ENCODE results near the gene PPM1N. TPM values are rescaled to one million over a fixed set of nuclear protein-coding genes. Genes with fewer than 3 reads are reported as not detected.

Gene PPM1N
- polyA plus RNA-seq, 1 experiment: 1.2 TPM

- Histone ChIP-seq H3K4me3 (ENCODE audit: low read depth, low read length) (no peak overlapping the region), H3K36me3 (ENCODE audit: control insufficient read depth, insufficient read depth, low read length) (peaks cover 25% of the 10 kb centered on the region), H3K27me3 (ENCODE audit: control insufficient read depth, insufficient read depth, low read length) (no peaks in the 10 kb centered on the region)
- ChIA-PET CTCF (interaction anchor here (1.2 to 1.6 kb wide), 2 partner anchors 12 to 30 kb away, joined by 3 to 4 read pairs; no protein-coding TSS in a partner anchor), POLR2A (no interaction called here)
- TF ChIP-seq CTCF (IDR thresholded peaks at IDR 0.05; ENCODE audit: insufficient read depth, low read depth, low read length): no peak
- no peak for DNase-seq (ENCODE audit: low read depth)
Measured at GRCh38 chr19:45528149-45528743, 30.0 kb downstream of the PPM1N start.

GRCh38 chr19:45528744-45529419 lies 30.6 kb downstream of the PPM1N start:
- ChIA-PET CTCF (interaction anchor here (1.2 to 1.6 kb wide), 2 partner anchors 13 to 30 kb away, joined by 3 to 4 read pairs; no protein-coding TSS in a partner anchor), POLR2A (no interaction called here)
- no peaks in the 10 kb centered on the region for H3K27me3 ChIP-seq (ENCODE audit: control insufficient read depth, insufficient read depth, low read length)
- TF ChIP-seq CTCF (IDR thresholded peaks at IDR 0.05; ENCODE audit: insufficient read depth, low read depth, low read length): no peak
- no peak overlapping the region for H3K4me3 ChIP-seq (ENCODE audit: low read depth, low read length)
- peaks cover 25% of the 10 kb centered on the region for H3K36me3 ChIP-seq (ENCODE audit: control insufficient read depth, insufficient read depth, low read length)
- no peak for DNase-seq (ENCODE audit: low read depth)

GRCh38 chr19:45529420-45529785 lies 31.2 kb downstream of the PPM1N start:
- ChIA-PET POLR2A (no interaction called here), CTCF (interaction anchor here (0.6 kb wide), 1 partner anchor 151 kb away, joined by 4 read pairs; no protein-coding TSS in a partner anchor)
- H3K4me3 ChIP-seq (ENCODE audit: low read depth, low read length): no peak overlapping the region
- no peak for TF ChIP-seq CTCF (IDR thresholded peaks at IDR 0.05; ENCODE audit: insufficient read depth, low read depth, low read length)
- H3K27me3 ChIP-seq (ENCODE audit: control insufficient read depth, insufficient read depth, low read length): no peaks in the 10 kb centered on the region
- peaks cover 20% of the 10 kb centered on the region for H3K36me3 ChIP-seq (ENCODE audit: control insufficient read depth, insufficient read depth, low read length)
- no peak for DNase-seq (ENCODE audit: low read depth)

- POLR2A ChIA-PET: no interaction called here
- CTCF ChIA-PET: interaction anchor here (0.8 to 1.4 kb wide), 2 partner anchors 32 to 111 kb away, joined by 3 to 4 read pairs; no protein-coding TSS in a partner anchor
- DNase-seq (ENCODE audit: low read depth): no peak
- Histone ChIP-seq H3K36me3 (ENCODE audit: control insufficient read depth, insufficient read depth, low read length) (peaks cover 9% of the 10 kb centered on the region), H3K4me3 (ENCODE audit: low read depth, low read length) (no peak overlapping the region), H3K27me3 (ENCODE audit: control insufficient read depth, insufficient read depth, low read length) (no peaks in the 10 kb centered on the region)
- no peak for TF ChIP-seq CTCF (IDR thresholded peaks at IDR 0.05; ENCODE audit: insufficient read depth, low read depth, low read length)
Measured at GRCh38 chr19:45531349-45531748, 33.1 kb downstream of the PPM1N start.

GRCh38 chr19:45539459-45539858 lies 41.2 kb downstream of the PPM1N start:
- H3K4me3 ChIP-seq (ENCODE audit: low read depth, low read length): no peak overlapping the region
- no peaks in the 10 kb centered on the region for H3K27me3 ChIP-seq (ENCODE audit: control insufficient read depth, insufficient read depth, low read length)
- no peak for DNase-seq (ENCODE audit: low read depth)
- ChIA-PET POLR2A (no interaction called here), CTCF (interaction anchor here (0.6 kb wide), 1 partner anchor 9 kb away, joined by 3 read pairs; no protein-coding TSS in a partner anchor)
- no peaks in the 10 kb centered on the region for H3K36me3 ChIP-seq (ENCODE audit: control insufficient read depth, insufficient read depth, low read length)
- TF ChIP-seq CTCF (IDR thresholded peaks at IDR 0.05; ENCODE audit: insufficient read depth, low read depth, low read length): no peak
